ENCODE data around the gene EFNA3. TPM values are rescaled to one million over a fixed set of nuclear protein-coding genes. Genes with fewer than 3 reads are reported as not detected.

Gene EFNA3
- total RNA-seq, 1 donor from 2014 or later = 1.7 TPM

DNA sequence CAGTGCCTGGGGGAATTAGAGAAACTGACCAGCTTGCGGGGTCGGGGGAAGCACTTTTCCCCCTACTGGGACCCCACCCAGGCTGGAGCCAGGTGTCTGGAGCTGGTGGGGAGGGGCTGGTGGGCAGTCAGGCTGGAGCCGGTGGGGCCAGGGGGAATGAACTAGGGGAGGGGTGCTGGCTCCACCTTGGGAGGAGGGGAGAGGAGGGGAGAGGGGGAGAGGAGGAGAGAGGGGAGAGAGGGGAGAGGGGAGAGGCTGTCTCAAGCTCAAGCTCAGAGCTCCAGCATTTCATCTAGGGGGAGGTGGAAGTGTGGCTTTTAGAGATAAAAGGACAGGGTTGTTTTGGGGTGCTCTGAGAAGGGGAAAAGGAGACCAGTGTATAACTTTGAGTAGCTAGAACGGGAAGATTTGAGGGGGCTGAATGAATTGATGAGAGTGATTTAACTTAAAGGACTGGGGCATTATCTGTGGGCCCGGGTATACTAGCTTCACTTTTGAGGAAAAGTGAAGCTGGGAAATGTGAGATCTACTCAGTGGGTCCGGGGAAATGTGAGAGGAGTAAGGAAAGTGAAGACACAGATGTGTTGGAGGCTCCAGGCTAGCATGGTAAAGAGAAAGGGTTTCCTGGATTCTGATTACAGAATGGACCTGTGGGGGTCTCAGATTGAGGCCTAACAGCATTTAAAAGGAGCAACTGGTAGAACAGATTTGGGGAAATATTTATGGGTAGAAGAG, 51.8 kb downstream of the EFNA3 start:
- DNase-seq (ENCODE audit: low read depth) = no peak
- H3K4me3 ChIP-seq (ENCODE audit: low read depth, low read length) = peak overlapping the region; percentile 70
- H3K36me3 ChIP-seq (ENCODE audit: control insufficient read depth, insufficient read depth, low read length) = peaks cover 7% of the 10 kb centered on the region
- TF ChIP-seq, protein P1, sequence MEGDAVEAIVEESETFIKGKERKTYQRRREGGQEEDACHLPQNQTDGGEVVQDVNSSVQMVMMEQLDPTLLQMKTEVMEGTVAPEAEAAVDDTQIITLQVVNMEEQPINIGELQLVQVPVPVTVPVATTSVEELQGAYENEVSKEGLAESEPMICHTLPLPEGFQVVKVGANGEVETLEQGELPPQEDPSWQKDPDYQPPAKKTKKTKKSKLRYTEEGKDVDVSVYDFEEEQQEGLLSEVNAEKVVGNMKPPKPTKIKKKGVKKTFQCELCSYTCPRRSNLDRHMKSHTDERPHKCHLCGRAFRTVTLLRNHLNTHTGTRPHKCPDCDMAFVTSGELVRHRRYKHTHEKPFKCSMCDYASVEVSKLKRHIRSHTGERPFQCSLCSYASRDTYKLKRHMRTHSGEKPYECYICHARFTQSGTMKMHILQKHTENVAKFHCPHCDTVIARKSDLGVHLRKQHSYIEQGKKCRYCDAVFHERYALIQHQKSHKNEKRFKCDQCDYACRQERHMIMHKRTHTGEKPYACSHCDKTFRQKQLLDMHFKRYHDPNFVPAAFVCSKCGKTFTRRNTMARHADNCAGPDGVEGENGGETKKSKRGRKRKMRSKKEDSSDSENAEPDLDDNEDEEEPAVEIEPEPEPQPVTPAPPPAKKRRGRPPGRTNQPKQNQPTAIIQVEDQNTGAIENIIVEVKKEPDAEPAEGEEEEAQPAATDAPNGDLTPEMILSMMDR (IDR thresholded peaks at IDR 0.05; ENCODE audit: insufficient read depth, low read length, poor library complexity, severe bottlenecking) = no peak
- H3K27me3 ChIP-seq (ENCODE audit: control insufficient read depth, insufficient read depth, low read length) = no peaks in the 10 kb centered on the region

DNA sequence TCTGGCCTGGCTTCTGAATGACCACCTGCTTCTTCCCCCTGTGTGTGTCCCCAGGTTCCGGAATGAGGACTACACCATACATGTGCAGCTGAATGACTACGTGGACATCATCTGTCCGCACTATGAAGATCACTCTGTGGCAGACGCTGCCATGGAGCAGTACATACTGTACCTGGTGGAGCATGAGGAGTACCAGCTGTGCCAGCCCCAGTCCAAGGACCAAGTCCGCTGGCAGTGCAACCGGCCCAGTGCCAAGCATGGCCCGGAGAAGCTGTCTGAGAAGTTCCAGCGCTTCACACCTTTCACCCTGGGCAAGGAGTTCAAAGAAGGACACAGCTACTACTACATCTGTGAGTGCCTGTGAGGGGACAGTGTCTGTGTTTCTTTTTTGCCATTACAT, 52.6 kb downstream of the EFNA3 start:
- no peaks in the 10 kb centered on the region for H3K27me3 ChIP-seq (ENCODE audit: control insufficient read depth, insufficient read depth, low read length)
- peaks cover 7% of the 10 kb centered on the region for H3K36me3 ChIP-seq (ENCODE audit: control insufficient read depth, insufficient read depth, low read length)
- TF ChIP-seq, protein P1 (IDR thresholded peaks at IDR 0.05; ENCODE audit: insufficient read depth, low read length, poor library complexity, severe bottlenecking) = no peak
- H3K4me3 ChIP-seq (ENCODE audit: low read depth, low read length) = no peak overlapping the region
- no peak for DNase-seq (ENCODE audit: low read depth)

DNA sequence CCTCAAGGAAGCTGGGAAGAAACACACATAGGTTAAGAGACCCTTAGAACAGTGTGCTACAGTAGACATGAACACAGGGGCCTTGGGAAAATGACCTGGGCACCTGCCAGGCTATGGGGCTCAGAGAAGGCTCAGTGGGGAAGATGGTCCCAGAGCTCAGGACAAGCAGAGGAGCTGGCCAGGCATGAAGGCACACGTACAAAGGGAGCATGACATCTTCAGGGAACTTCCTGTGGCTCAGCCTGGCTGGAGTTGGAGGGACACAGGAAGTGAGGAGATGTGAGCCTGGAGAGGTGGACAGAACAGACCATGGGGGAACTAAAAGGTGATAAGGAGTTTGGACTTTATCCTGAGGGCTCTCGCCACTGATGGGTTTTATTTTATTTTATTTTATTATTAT, 53.2 kb downstream of the EFNA3 start:
- TF ChIP-seq, protein P1 (IDR thresholded peaks at IDR 0.05; ENCODE audit: insufficient read depth, low read length, poor library complexity, severe bottlenecking) = no peak
- H3K27me3 ChIP-seq (ENCODE audit: control insufficient read depth, insufficient read depth, low read length) = no peaks in the 10 kb centered on the region
- peaks cover 7% of the 10 kb centered on the region for H3K36me3 ChIP-seq (ENCODE audit: control insufficient read depth, insufficient read depth, low read length)
- DNase-seq (ENCODE audit: low read depth) = no peak
- no peak overlapping the region for H3K4me3 ChIP-seq (ENCODE audit: low read depth, low read length)

DNA sequence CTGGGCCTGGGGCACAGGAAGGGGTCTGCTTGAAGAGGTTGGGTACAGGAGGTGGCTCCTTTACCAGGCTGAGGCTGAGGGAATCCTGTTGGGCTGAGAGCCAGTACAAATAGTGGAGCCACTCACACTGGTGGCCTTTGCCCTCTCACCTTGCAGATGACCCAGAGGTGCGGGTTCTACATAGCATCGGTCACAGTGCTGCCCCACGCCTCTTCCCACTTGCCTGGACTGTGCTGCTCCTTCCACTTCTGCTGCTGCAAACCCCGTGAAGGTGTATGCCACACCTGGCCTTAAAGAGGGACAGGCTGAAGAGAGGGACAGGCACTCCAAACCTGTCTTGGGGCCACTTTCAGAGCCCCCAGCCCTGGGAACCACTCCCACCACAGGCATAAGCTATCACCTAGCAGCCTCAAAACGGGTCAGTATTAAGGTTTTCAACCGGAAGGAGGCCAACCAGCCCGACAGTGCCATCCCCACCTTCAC, 55.2 kb downstream of the EFNA3 start:
- Histone ChIP-seq H3K4me3 (ENCODE audit: low read depth, low read length) (no peak overlapping the region), H3K27me3 (ENCODE audit: control insufficient read depth, insufficient read depth, low read length) (no peaks in the 10 kb centered on the region), H3K36me3 (ENCODE audit: control insufficient read depth, insufficient read depth, low read length) (peaks cover 7% of the 10 kb centered on the region)
- TF ChIP-seq, protein P1 (IDR thresholded peaks at IDR 0.05; ENCODE audit: insufficient read depth, low read length, poor library complexity, severe bottlenecking) = no peak
- no peak for DNase-seq (ENCODE audit: low read depth)

DNA sequence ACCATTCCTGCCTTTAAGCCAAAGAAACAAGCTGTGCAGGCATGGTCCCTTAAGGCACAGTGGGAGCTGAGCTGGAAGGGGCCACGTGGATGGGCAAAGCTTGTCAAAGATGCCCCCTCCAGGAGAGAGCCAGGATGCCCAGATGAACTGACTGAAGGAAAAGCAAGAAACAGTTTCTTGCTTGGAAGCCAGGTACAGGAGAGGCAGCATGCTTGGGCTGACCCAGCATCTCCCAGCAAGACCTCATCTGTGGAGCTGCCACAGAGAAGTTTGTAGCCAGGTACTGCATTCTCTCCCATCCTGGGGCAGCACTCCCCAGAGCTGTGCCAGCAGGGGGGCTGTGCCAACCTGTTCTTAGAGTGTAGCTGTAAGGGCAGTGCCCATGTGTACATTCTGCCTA, 55.7 kb downstream of the EFNA3 start:
- H3K36me3 ChIP-seq (ENCODE audit: control insufficient read depth, insufficient read depth, low read length) = peaks cover 7% of the 10 kb centered on the region
- no peak for DNase-seq (ENCODE audit: low read depth)
- TF ChIP-seq, protein P1 (IDR thresholded peaks at IDR 0.05; ENCODE audit: insufficient read depth, low read length, poor library complexity, severe bottlenecking) = no peak
- no peak overlapping the region for H3K4me3 ChIP-seq (ENCODE audit: low read depth, low read length)
- no peaks in the 10 kb centered on the region for H3K27me3 ChIP-seq (ENCODE audit: control insufficient read depth, insufficient read depth, low read length)

All from kidney epithelial cell (primary cell).